PFSK-1 (cell line): Measurements from ENCODE around the gene ABI2. TPM values are rescaled to one million over a fixed set of nuclear protein-coding genes. Genes with fewer than 3 reads are reported as not detected.

ENCODE experiments used
- FOXP2 ChIP-seq: optimal IDR thresholded peaks from 2 replicates; pipeline ENCODE3; 2011; ENCODE audit warnings: borderline replicate concordance, control low read depth, inconsistent platforms; ENCODE audit not compliant: insufficient read depth; ENCODE audit errors: extremely low read length, extremely low read depth
- POLR2AphosphoS5 ChIP-seq: IDR thresholded peaks from 2 replicates; pipeline ENCODE4 v1.6.1; 2012; ENCODE audit warnings: low read depth, mild to moderate bottlenecking, control low read depth, low read length, moderate library complexity
- REST ChIP-seq, 2 experiments: IDR thresholded peaks; 2 replicates each; pipeline versions ENCODE4 v1.6.1 to v1.8.0; 2011 to 2012; ENCODE audit warnings: low read depth in 2 of 2, low read length in 2 of 2, control low read depth in 1 of 2, inconsistent platforms in 1 of 2, mild to moderate bottlenecking in 1 of 2, moderate library complexity in 1 of 2; ENCODE audit not compliant: insufficient read depth in 1 of 2
- SIN3A ChIP-seq: IDR thresholded peaks from 2 replicates; pipeline ENCODE4 v1.6.1; 2012; ENCODE audit warnings: mild to moderate bottlenecking, low read length, moderate library complexity, borderline replicate concordance; ENCODE audit not compliant: insufficient read depth
- TAF1 ChIP-seq: IDR thresholded peaks from 2 replicates; pipeline ENCODE4 v1.6.1; 2012; ENCODE audit warnings: low read length, control low read depth, borderline replicate concordance; ENCODE audit not compliant: insufficient read depth
- polyA plus RNA-seq: library from polyadenylated mRNA; unstranded; fragments of >200 nt; gene quantifications from one replicate; pipeline ENCODE4 v1.2.1, GENCODE V29; 2012; ENCODE audit warnings: low read depth, missing spikeins; ENCODE audit not compliant: insufficient read length

The ABI2 gene
- 38.8 TPM for polyA plus RNA-seq

- TF ChIP-seq REST (IDR thresholded peaks at IDR 0.05; ENCODE audit: insufficient read depth in 1 of 2, low read depth in 2 of 2, low read length in 2 of 2) (no peak), FOXP2 (peak; percentile 25), POLR2AphosphoS5 (peak; percentile 32; the same call in 1 of the 2 replicates), SIN3A (no peak), TAF1 (0 out of 2 replicates have a peak, but pooled peaks have one; percentile 20)
Observed at GRCh38 chr2:203327901-203328759, at the start of gene ABI2. Gene ABI2 (plus strand): TSS chr2:203328394. CDS start chr2:203328515, 121 bp downstream.

- TF ChIP-seq REST (IDR thresholded peaks at IDR 0.05; ENCODE audit: insufficient read depth in 1 of 2, low read depth in 2 of 2, low read length in 2 of 2) (no peak), SIN3A (no peak)
Observed at GRCh38 chr2:203279288-203279687, 48.9 kb upstream of the ABI2 start.

DNA sequence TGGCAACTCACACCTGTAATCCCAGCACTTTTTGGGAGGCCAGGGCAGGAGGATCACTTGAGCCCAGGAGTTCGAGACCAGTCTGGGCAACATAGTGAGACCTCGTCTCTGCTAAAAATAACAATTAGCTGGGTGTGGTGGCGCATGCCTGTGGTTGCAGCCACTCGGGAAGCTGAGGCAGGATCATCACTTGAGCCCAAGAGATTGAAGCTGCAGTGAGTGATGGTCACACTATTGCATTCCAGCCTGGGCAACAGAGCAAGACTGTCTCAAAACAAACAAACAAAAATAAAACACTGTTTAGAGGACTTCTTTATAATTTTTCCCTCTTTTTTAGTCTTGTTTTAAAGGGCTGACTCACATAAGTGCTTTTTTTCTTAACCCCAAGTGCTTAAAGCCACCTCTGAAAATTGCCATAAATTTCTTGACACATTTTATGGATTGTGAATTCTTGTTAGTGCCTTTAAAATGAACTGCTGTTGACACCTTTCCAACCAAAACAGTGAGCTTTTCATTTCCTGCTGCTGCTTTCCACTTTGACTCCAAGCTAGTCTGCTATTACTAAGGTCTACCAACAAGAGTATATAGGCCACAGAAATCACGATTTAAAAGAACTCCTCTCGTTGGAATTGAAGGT, 47.6 kb upstream of the ABI2 start:
- TF ChIP-seq SIN3A (no peak), POLR2AphosphoS5 (no peak), FOXP2 (no peak), TAF1 (no peak), REST (IDR thresholded peaks at IDR 0.05; ENCODE audit: insufficient read depth in 1 of 2, low read depth in 2 of 2, low read length in 2 of 2) (no peak)

- TF ChIP-seq SIN3A, result no peak
- no peak for TF ChIP-seq FOXP2
- no peak for TF ChIP-seq TAF1
- no peak for TF ChIP-seq REST (IDR thresholded peaks at IDR 0.05; ENCODE audit: insufficient read depth in 1 of 2, low read depth in 2 of 2, low read length in 2 of 2)
- no peak for TF ChIP-seq POLR2AphosphoS5
Observed at GRCh38 chr2:203282101-203282500, 46.1 kb upstream of the ABI2 start.
